HAP-1 (cell line): ENCODE data around the gene BOK.

Source experiments
- DNase-seq, 2 experiments: peaks; one replicate each; pipeline ENCODE4 v3.0.0-alpha.2; 2016 to 2020; ENCODE audit warnings: low spot score in 2 of 2
- H3K27me3 ChIP-seq: fragments of 250-450 bp; sonication (Bioruptor Pico); 2 replicates; pipeline ENCODE4 v1.5.1; 2020; ENCODE audit warnings: low read depth, mild to moderate bottlenecking, moderate library complexity
- H3K36me3 ChIP-seq: fragments of 250-450 bp; sonication (Bioruptor Pico); replicated peaks from 2 replicates; pipeline ENCODE4 v1.5.1; 2020; ENCODE audit warnings: mild to moderate bottlenecking
- H3K4me1 ChIP-seq: fragments of 250-450 bp; sonication (Bioruptor Pico); 2 replicates; pipeline ENCODE4 v1.5.1; 2020; ENCODE audit warnings: mild to moderate bottlenecking
- H3K4me3 ChIP-seq: fragments of 250-450 bp; sonication (Bioruptor Pico); 2 replicates; pipeline ENCODE4 v1.5.1; 2020; ENCODE audit warnings: mild to moderate bottlenecking, moderate library complexity
- H3K9me3 ChIP-seq: fragments of 250-450 bp; sonication (Bioruptor Pico); 2 replicates; pipeline ENCODE4 v1.5.1; 2020; ENCODE audit warnings: mild to moderate bottlenecking, moderate library complexity
- in situ Hi-C: fragments of 300-500 bp; cut with MboI; formaldehyde crosslinking; loops from 3 replicates; pipeline ENCODE4 v1.14.3; 2020; ENCODE audit warnings: low sequenced_read_pairs, inconsistent platforms, mixed read lengths

Gene BOK

DNA sequence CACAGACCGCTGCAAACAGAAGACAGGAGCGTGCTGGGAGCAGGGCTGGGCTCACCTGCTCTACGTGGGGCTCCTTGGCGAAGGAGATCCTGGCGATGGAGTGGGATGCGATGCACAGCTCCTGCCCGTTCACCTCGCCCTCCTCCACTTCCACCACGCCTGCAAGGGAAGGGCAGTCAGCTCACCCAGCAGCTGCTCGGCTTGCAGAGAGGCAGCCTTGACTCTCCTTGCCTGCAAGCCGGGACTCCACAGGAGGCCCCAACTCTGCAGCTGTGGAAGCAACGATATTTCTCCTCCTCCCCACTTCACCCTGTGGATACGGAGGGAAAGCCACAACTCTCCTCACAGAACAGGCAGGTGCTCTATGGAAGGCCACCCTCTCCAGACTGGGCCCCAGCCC, 43.3 kb downstream of the BOK start:
- no peaks in the 10 kb centered on the region for H3K9me3 ChIP-seq
- DNase-seq: no peak
- H3K4me1 ChIP-seq: no peaks in the 10 kb centered on the region
- in situ Hi-C loops: no loop called here
- H3K27me3 ChIP-seq: no peaks in the 10 kb centered on the region
- H3K36me3 ChIP-seq: peaks cover 54% of the 10 kb centered on the region
- no peak overlapping the region for H3K4me3 ChIP-seq

DNA sequence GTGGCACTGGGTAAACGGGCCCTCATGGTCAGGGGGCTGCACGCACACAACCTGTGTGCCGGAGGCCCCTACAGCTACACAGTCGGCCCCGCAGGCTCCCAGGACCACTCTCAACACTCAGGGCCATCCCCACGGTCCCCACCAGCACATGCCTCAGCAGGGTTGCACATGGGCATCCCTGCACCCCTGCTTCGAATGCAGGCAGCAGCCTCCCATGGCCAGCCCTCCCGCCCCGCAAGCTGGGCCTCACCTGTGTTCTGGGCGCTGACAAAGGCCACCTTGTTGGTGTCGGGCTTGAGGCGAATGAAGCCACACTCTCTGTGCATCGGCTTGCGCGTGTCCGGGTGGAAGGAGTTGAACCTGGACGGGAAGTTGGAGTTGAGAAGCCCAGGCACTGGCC, 44.2 kb downstream of the BOK start:
- no peak for DNase-seq
- H3K36me3 ChIP-seq: peaks cover 47% of the 10 kb centered on the region
- H3K4me3 ChIP-seq: no peak overlapping the region
- in situ Hi-C loops: no loop called here
- no peaks in the 10 kb centered on the region for H3K27me3 ChIP-seq
- H3K4me1 ChIP-seq: no peaks in the 10 kb centered on the region
- H3K9me3 ChIP-seq: no peaks in the 10 kb centered on the region

DNA sequence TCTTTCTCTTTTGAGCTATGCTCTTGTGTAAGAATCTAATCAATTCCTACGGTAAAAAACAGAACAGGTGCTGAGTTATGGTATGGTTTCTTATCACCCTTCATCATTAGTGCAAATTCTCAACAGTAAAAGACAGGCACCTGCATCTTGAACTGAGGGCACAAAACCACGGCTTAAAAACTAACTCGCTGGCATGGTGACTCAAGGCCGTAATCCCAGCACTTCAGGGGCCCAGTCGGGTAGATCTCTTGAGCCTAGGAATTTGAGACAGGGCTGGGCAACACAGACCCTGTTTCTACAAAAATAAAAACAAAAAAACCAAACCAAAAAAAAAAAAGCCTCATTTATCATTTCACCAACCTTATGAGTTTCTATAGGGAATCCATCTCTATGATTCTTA, 45.1 kb downstream of the BOK start:
- peaks cover 54% of the 10 kb centered on the region for H3K36me3 ChIP-seq
- H3K4me1 ChIP-seq: no peaks in the 10 kb centered on the region
- in situ Hi-C loops: no loop called here
- no peak overlapping the region for H3K4me3 ChIP-seq
- no peak for DNase-seq
- no peaks in the 10 kb centered on the region for H3K9me3 ChIP-seq
- H3K27me3 ChIP-seq: no peaks in the 10 kb centered on the region

DNA sequence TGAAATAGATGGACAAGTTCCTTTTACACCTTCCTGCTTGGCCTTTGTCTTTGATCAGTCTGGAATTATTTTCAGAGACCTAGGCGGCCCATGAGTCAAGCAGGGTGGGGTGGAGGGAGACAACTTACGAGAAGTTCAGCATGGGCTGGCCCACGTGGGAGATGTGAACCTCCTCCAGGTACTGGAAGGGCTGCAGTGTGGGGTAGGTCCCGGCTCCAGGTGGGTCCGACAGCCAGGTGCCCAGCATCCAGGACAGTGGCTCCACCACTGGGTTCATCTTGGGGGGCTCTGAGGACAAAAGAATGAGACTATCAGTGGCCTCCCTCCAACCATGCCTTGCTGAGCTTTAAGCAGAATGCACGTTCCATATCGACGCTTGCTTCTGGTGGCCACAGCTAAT, 47.6 kb downstream of the BOK start:
- Histone ChIP-seq H3K4me1 (peaks cover 9% of the 10 kb centered on the region; the same call in 1 of the 2 replicates), H3K4me3 (no peak overlapping the region), H3K36me3 (peaks cover 45% of the 10 kb centered on the region), H3K27me3 (no peaks in the 10 kb centered on the region), H3K9me3 (no peaks in the 10 kb centered on the region)
- in situ Hi-C loops: no loop called here
- no peak for DNase-seq

DNA sequence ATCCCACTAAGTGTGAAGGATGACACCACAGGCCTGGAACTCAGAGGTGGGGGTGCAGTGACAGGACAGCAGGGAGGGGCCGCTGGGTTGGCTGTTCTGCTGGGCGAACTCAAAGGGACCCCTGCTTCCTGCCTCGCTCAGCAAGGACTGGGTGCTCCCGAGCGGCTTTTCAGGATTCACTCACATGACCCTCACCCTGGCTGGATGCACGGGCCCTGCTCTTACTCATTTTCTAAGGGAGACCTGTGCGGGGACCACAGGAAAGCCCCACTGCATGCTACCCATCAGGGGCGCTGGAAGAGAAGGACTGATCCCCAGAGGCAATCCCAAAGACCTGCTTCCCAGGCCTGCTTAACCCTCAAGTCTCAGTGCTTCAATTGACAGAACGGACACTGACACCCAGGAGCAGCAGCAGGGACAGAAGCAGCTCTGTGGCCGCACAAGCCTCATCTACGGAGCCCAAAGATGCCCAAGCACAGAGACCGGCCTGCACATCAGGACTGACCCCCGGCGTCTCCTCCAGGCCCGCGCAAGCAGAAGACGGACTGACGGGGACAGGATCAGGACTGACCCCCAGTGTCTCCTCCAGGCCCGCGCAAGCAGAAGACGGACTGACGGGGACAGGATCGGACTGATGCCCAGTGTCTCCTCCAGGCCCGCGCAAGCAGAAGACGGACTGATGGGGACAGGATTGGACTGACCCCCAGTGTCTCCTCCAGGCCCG, 48.8 kb downstream of the BOK start:
- Histone ChIP-seq H3K4me1 (peaks cover 9% of the 10 kb centered on the region; the same call in 1 of the 2 replicates), H3K9me3 (no peaks in the 10 kb centered on the region), H3K36me3 (peaks cover 39% of the 10 kb centered on the region), H3K4me3 (no peak overlapping the region), H3K27me3 (no peaks in the 10 kb centered on the region)
- DNase-seq: no peak
- in situ Hi-C loops: no loop called here

DNA sequence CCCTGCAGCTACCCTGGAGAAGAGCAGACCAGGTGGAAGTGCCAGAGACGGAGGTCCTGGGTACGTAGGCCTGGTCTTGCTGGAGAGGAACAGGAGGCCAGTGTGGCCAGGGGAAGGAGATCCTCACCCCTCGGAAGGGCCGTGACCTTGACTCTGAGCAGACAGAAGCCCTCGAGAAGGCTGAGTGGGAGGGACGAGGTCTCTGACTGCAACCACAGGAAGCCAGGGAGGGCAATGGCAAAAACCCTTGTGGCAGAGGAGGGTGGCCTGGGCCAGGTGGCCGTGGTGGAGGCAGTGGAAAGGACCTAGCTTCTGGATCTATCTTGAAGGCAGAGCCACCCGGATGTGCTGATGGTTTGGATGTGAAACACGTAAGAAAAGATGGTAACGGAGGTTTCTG, 50.3 kb downstream of the BOK start:
- peaks cover 9% of the 10 kb centered on the region; the same call in 1 of the 2 replicates for H3K4me1 ChIP-seq
- H3K4me3 ChIP-seq: no peak overlapping the region
- in situ Hi-C loops: no loop called here
- no peak for DNase-seq
- H3K27me3 ChIP-seq: no peaks in the 10 kb centered on the region
- H3K36me3 ChIP-seq: peaks cover 35% of the 10 kb centered on the region
- no peaks in the 10 kb centered on the region for H3K9me3 ChIP-seq

DNA sequence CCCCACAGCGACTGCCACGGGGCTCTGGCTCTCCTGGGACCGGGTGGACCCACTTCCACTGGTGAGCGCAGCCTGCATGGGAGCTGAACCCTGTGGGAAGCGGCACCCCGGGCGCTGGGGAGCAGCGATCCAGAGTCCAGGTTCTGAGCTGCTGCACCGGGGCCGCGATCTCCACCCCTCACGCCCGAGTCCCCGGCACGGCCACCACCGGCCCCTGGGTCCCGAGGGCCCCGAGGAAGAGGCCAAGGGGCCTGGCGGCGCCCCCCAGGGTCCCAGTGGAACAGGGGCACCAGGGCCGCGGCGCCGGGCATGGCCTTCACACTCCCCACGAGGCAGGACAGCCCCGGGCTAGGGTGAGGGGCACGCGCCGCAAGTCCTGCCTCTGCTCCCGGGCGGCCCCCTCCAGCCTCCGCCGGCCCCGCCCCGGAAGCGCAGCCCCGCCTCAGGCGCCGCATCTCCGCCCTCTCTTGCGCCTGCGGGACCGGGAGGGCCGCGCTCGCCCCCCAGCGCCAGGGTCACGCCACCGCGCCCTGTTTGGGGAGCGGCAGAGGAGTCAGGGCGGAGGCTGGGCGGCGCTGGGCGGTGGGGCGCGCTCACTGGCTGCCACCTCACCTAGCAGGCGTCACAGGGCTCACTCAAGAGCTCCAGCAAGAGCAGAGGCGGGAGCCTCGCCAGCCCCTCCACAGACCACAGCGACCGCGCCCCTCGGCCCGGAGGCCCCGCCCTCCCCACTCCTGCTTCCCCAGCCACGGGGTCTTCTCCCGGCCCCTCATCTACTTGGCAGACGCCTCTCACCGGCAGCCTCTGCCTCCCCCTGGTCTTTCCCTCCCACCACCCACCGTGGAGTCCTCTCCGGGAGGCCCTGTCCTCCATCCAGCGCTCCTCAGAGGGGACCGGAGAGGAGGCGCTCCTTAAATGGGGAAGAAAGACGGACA, 51.6 kb downstream of the BOK start:
- DNase-seq: peak; percentile 90 to 96
- Histone ChIP-seq H3K36me3 (peaks cover 24% of the 10 kb centered on the region), H3K4me3 (peak overlapping the region; percentile 40), H3K27me3 (no peaks in the 10 kb centered on the region), H3K4me1 (peaks cover 9% of the 10 kb centered on the region; the same call in 1 of the 2 replicates), H3K9me3 (no peaks in the 10 kb centered on the region)
- in situ Hi-C loops: no loop called here

DNA sequence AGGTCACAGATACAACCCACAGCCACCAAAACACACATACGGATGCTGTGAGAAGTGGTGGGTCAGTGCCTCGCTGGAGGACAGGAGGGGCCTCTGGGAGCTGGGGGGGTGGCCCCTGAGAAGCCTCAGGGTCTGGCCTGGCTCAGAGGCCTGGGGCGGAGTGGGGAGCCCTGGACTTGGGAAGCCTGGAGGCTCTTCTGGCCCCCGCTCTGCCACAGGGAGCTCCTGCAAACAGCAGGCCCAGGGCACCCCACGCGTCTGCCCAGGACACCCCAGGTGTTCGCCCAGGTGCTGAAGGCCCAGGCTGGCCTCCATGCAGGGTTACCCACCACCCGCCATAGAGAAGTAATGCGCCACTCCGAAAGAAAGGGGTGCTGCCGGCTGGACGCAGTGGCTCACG, 52.5 kb downstream of the BOK start:
- no peak for DNase-seq
- in situ Hi-C loops: no loop called here
- H3K4me1 ChIP-seq: peaks cover 9% of the 10 kb centered on the region; the same call in 1 of the 2 replicates
- no peaks in the 10 kb centered on the region for H3K27me3 ChIP-seq
- H3K36me3 ChIP-seq: peaks cover 17% of the 10 kb centered on the region
- no peaks in the 10 kb centered on the region for H3K9me3 ChIP-seq
- no peak overlapping the region for H3K4me3 ChIP-seq

DNA sequence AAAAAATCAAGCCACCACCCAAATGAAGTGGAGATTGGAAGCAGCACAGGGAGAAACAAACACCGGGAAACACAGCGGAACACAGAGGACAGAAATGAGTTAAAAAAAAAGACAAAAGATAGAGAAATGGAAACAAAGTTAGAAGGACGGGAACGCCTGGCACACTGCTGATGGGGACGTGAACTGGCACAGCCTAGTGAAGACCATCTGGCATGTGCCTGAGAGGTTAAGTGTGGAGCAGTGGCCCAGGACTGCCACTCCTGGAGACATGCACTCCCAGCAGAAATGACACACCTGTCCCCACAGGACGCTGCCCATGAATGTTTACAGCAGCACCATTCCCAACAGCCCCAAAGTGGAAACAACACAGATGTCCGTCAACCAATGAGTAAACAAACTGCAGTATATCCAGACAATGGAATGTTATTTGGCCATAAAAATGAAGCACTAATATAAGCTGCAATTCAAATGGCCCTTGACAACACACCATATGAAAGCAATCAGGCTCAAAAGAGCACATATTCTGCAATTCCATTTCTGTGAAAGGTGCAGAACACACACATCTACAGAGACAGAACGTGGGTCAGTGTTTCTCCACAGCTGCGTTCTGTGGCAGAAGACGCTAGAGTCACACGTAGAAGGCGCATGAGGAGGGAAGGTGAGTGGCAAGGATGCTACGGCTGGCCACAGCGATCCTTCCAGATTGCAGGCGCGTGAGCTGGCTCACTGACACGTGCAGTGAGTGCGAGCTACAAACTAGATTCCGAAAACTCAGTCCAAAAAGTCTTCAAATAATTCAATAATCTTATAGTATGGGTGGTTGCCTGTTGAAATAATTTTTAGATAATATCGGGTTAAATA, 53.8 kb downstream of the BOK start:
- H3K9me3 ChIP-seq: no peaks in the 10 kb centered on the region
- H3K36me3 ChIP-seq: 0 out of 2 replicates have a peak, but pooled peaks cover 15% of the 10 kb centered on the region
- in situ Hi-C loops: no loop called here
- no peak for DNase-seq
- H3K4me1 ChIP-seq: peaks cover 9% of the 10 kb centered on the region; the same call in 1 of the 2 replicates
- H3K4me3 ChIP-seq: no peak overlapping the region
- H3K27me3 ChIP-seq: no peaks in the 10 kb centered on the region

DNA sequence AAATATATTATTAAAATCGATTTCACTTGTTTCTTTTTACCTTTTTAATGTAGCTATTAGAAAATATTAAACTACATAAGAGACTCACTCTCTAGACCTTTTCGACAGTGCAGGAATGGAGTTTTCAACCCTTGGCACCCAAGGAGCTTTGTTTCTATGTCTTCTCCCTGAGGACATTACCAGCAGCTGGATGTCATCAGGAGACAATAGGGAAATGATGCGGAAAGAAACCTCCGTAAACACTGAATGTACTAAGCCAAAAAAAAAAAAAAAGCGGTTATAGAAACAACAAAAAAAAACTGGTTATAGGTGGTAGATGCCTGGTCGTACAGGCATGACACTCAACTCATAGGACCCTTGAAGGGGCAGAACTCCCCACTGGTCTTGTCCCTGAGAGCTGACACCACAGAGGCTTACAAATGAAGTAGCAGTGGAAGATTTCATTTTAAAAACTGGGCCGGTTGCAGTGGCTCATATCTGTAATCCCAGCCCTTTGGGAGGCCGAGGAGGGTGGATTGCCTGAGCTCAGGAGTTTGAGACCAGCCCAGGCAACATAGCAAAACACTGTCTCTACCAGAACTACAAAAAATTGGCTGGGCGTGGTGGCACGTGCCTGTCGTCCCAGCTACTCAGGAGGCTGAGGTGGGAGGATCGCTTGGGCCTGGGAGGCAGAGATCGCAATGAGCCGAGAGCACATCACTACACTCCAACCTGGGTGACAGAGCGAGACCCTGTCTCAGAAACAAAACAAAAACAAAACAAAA, 54.7 kb downstream of the BOK start:
- Histone ChIP-seq H3K4me1 (peaks cover 9% of the 10 kb centered on the region; the same call in 1 of the 2 replicates), H3K4me3 (no peak overlapping the region), H3K9me3 (no peaks in the 10 kb centered on the region), H3K36me3 (0 out of 2 replicates have a peak, but pooled peaks cover 12% of the 10 kb centered on the region), H3K27me3 (no peaks in the 10 kb centered on the region)
- in situ Hi-C loops: no loop called here
- no peak for DNase-seq

DNA sequence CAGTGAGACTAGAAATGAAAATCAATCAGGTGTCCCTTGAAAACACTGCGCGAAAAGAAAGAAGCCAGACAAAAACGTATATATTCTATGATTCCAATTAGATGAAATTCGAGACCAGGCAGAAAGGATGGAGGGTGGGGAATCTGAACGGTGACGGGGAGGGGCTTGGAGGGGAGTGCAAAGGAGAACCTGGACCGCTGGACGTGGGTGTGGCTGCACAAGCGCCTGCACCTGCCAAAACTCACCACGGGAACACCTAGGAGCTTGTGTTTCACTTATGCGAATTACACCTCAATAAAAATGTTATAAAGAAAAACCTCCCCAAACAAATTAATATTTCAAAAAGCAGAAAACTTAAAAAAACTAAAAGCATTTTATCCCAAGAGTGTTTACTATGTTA, 56.5 kb downstream of the BOK start:
- DNase-seq: no peak
- H3K9me3 ChIP-seq: no peaks in the 10 kb centered on the region
- H3K36me3 ChIP-seq: peaks cover 4% of the 10 kb centered on the region; the same call in 1 of the 2 replicates
- H3K4me3 ChIP-seq: no peak overlapping the region
- in situ Hi-C loops: no loop called here
- no peaks in the 10 kb centered on the region for H3K27me3 ChIP-seq
- peaks cover 4% of the 10 kb centered on the region; the same call in 1 of the 2 replicates for H3K4me1 ChIP-seq

DNA sequence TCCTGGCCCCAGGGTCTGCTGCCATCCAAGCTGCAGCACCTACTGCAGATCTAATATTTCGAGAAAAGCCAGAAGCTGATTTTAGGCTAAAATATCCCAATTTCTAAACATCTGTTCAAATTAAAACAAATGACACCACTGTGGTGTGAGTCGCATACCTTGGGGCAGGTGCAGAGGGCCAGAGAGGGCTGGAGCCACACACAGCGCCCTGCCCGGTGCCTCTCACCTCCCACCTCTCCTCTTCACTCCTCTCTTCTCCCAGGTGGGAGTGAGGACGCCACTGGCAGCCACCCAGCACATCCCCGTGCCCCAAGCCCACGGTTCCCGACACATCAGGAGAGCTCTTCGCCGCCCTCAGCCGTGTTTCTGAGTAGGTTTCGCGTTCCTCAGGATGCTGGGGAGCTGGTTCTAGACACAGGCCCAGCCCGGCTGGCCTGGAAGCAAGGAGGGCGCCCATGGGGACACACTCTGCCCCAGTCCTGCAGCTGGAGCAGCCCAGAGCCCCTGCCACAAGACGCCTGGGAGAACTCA, 57.0 kb downstream of the BOK start:
- Histone ChIP-seq H3K4me3 (no peak overlapping the region), H3K4me1 (peaks cover 2% of the 10 kb centered on the region; the same call in 1 of the 2 replicates), H3K36me3 (peaks cover 4% of the 10 kb centered on the region; the same call in 1 of the 2 replicates), H3K9me3 (no peaks in the 10 kb centered on the region), H3K27me3 (no peaks in the 10 kb centered on the region)
- no peak for DNase-seq
- in situ Hi-C loops: no loop called here
